Smooth muscle cell (in vitro differentiated cells): ENCODE results near the gene CYB561D2. TPM values are rescaled to one million over a fixed set of nuclear protein-coding genes. Genes with fewer than 3 reads are reported as not detected.

ENCODE experiments used
- DNase-seq: peaks from one replicate; lab custom pipeline; 2025; ENCODE audit not compliant: unreplicated experiment; lab: John Stamatoyannopoulos, UW
- H2AFZ ChIP-seq: fragments of 200-600 bp; sonication (generic); 2 replicates; pipeline ENCODE4 v1.6.0; 2016; ENCODE audit warnings: antibody characterized with exemption, low read depth, mild to moderate bottlenecking
- H3F3A ChIP-seq: fragments of 200-600 bp; sonication (generic); 2 replicates; pipeline ENCODE4 v1.6.0; 2017; ENCODE audit warnings: antibody characterized with exemption, low read depth
- H3K27ac ChIP-seq: fragments of 200-600 bp; sonication (generic); 2 replicates; pipeline ENCODE4 v1.5.1; 2016; ENCODE audit warnings: low read depth, mild to moderate bottlenecking
- H3K27me3 ChIP-seq: fragments of 200-600 bp; sonication (generic); 2 replicates; pipeline ENCODE4 v1.6.1; 2016; ENCODE audit warnings: low read depth, mild to moderate bottlenecking
- H3K36me3 ChIP-seq: fragments of 200-600 bp; sonication (generic); 2 replicates; pipeline ENCODE4 v1.5.1; 2016; ENCODE audit warnings: low read depth
- H3K4me1 ChIP-seq: fragments of 200-600 bp; sonication (generic); 2 replicates; pipeline ENCODE4 v1.5.1; 2016; ENCODE audit warnings: low read depth
- H3K4me2 ChIP-seq: fragments of 200-600 bp; sonication (generic); 2 replicates; pipeline ENCODE4 v1.6.0; 2016; ENCODE audit warnings: mild to moderate bottlenecking
- H3K4me3 ChIP-seq: fragments of 200-600 bp; sonication (generic); 2 replicates; pipeline ENCODE4 v1.5.1; 2016; ENCODE audit warnings: mild to moderate bottlenecking
- H3K79me2 ChIP-seq: fragments of 200-600 bp; sonication (generic); 2 replicates; pipeline ENCODE4 v1.6.0; 2016; ENCODE audit warnings: low read depth, mild to moderate bottlenecking
- H3K9ac ChIP-seq: fragments of 200-600 bp; sonication (generic); 2 replicates; pipeline ENCODE4 v1.6.0; 2016; ENCODE audit warnings: low read depth
- H3K9me3 ChIP-seq: fragments of 200-600 bp; sonication (generic); replicated peaks from 2 replicates; pipeline ENCODE4 v1.5.1; 2016; ENCODE audit warnings: low read depth
- H4K20me1 ChIP-seq: fragments of 200-600 bp; sonication (generic); 2 replicates; pipeline ENCODE4 v1.6.0; 2016; ENCODE audit warnings: low read depth
- WGBS: methylation state at CpG from one replicate; pipeline ENCODE4 v1.1.7; 2016; ENCODE audit warnings: low lambda C conversion rate; 5-methylcytosine and 5-hydroxymethylcytosine counted together
- polyA plus RNA-seq: library from polyadenylated mRNA; unstranded; fragments of >200 nt; fragmentation: Nextera tagmentation; extraction: Ambion mirVana; gene quantifications from 2 replicates; pipeline ENCODE4 v1.2.1, GENCODE V29; 2016
- total RNA-seq: library from RNA; depleted of rRNA; stranded (reverse); fragments of >200 nt; gene quantifications from 2 replicates; pipeline ENCODE4 v1.2.3, GENCODE V29; 2014
- TF ChIP-seq, protein P1 (sequence below): fragments of 200-600 bp; sonication (generic); IDR thresholded peaks from 2 replicates; pipeline ENCODE4 v1.5.1; 2017; ENCODE audit warnings: borderline replicate concordance, mild to moderate bottlenecking, antibody characterized with exemption; ENCODE audit not compliant: insufficient read depth, poor library complexity, severe bottlenecking

Gene CYB561D2
- total and polyA plus RNA-seq, 2 experiments from 2014 or later, result 21.6 to 22.6 TPM

DNA sequence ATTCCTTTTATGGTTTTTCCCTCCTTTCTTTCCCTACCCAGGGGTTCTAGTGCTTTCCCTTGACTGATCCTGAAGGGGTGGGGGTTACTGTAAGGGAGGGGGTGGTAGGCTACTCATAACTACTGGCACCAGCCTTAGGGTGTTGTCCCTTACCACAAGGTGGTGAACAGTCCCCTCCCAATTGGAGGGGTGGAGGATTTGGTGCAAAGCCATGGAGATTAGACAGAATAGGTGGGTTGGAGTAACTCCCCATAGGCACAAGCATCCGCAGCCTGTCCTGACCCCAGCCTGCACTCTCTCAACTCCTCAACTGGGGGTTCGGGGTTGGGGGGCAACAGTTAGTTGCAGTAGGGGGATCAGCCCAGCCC lies 25.6 kb upstream of the CYB561D2 start:
- no peak overlapping the region for H2AFZ ChIP-seq
- 93% methylated on average over 2 of the region's 2 CpGs for WGBS
- no peaks in the 10 kb centered on the region for H3K36me3 ChIP-seq
- no peak overlapping the region for H3K4me2 ChIP-seq
- no peaks in the 10 kb centered on the region for H3K27me3 ChIP-seq
- no peak overlapping the region for H3K4me3 ChIP-seq
- no peak overlapping the region for H3K9ac ChIP-seq
- TF ChIP-seq, protein P1, sequence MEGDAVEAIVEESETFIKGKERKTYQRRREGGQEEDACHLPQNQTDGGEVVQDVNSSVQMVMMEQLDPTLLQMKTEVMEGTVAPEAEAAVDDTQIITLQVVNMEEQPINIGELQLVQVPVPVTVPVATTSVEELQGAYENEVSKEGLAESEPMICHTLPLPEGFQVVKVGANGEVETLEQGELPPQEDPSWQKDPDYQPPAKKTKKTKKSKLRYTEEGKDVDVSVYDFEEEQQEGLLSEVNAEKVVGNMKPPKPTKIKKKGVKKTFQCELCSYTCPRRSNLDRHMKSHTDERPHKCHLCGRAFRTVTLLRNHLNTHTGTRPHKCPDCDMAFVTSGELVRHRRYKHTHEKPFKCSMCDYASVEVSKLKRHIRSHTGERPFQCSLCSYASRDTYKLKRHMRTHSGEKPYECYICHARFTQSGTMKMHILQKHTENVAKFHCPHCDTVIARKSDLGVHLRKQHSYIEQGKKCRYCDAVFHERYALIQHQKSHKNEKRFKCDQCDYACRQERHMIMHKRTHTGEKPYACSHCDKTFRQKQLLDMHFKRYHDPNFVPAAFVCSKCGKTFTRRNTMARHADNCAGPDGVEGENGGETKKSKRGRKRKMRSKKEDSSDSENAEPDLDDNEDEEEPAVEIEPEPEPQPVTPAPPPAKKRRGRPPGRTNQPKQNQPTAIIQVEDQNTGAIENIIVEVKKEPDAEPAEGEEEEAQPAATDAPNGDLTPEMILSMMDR, result no peak
- DNase-seq, result no peak
- H4K20me1 ChIP-seq, result no peaks in the 10 kb centered on the region
- H3F3A ChIP-seq, result peaks cover 12% of the 10 kb centered on the region
- no peak overlapping the region for H3K27ac ChIP-seq
- H3K4me1 ChIP-seq, result peaks cover 23% of the 10 kb centered on the region
- H3K9me3 ChIP-seq, result no peaks in the 10 kb centered on the region
- H3K79me2 ChIP-seq, result peaks cover 22% of the 10 kb centered on the region

DNA sequence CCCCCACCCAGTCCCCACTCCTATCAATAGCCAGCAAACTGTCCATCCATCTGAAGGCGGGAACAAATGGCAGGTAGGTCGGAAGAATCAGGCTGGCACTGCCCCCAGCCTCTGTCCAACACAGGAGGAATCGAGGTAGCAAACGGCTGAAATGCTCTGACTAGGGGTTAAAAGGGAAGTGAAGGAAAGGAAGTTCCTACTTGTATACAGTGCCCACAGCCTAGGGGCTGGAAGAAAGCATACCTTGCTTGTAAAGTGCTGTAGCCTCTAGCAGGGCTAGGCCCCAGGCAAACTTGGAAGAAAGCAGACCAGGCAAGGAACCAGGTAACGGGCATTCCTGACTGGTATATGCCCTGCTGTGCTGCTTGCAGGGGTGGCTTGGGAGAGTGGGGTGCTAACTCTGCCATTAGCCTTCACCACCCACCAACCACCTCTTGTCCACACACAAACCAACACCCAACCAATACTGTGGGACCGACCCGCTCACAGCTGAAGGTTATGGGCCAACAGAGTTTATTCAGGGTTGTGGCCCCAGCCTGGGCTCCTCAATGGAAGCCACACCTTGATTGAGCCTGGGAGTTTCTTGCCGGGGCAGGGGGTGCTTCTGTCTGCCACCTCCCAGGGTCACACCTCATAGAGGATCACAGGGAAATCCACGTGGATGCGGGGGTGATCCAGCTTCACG lies 25.0 kb upstream of the CYB561D2 start:
- Histone ChIP-seq H3K4me3 (no peak overlapping the region), H2AFZ (no peak overlapping the region), H3K4me1 (peaks cover 19% of the 10 kb centered on the region), H4K20me1 (no peaks in the 10 kb centered on the region), H3K9ac (no peak overlapping the region), H3K27me3 (no peaks in the 10 kb centered on the region), H3K36me3 (no peaks in the 10 kb centered on the region), H3K27ac (no peak overlapping the region), H3F3A (peaks cover 12% of the 10 kb centered on the region), H3K79me2 (peaks cover 17% of the 10 kb centered on the region), H3K4me2 (no peak overlapping the region), H3K9me3 (no peaks in the 10 kb centered on the region)
- TF ChIP-seq, protein P1, result no peak
- 96% methylated on average over 11 of the region's 11 CpGs for WGBS
- DNase-seq, result no peak

DNA sequence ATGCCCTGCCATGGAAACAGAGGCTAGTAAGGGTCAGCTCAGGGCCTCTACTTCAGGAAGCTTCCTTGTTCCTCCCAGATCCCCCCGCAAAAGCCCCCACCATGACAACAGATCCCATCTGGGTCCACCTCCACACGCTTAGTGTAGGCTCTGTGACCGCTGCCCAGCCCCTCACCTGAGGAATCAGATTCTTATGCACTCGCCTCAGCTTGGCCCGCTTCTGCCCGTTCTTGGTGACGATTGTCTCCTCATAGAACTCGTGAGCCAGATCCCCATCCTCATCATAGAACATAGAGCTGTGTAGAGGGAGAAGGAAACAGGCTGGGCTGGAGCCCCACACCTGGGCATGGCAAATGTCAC lies 24.5 kb upstream of the CYB561D2 start:
- no peaks in the 10 kb centered on the region for H4K20me1 ChIP-seq
- 96% methylated on average over 8 of the region's 8 CpGs for WGBS

More for the DNA sequence above, 24.5 kb upstream of the CYB561D2 start:
- DNase-seq, result no peak
- no peaks in the 10 kb centered on the region for H3K36me3 ChIP-seq
- H3K79me2 ChIP-seq, result peaks cover 21% of the 10 kb centered on the region
- no peaks in the 10 kb centered on the region for H3K27me3 ChIP-seq
- H3K27ac ChIP-seq, result no peak overlapping the region
- TF ChIP-seq, protein P1, result no peak
- H3K9me3 ChIP-seq, result no peaks in the 10 kb centered on the region
- no peak overlapping the region for H3K4me2 ChIP-seq
- H3K9ac ChIP-seq, result no peak overlapping the region
- H3K4me1 ChIP-seq, result peaks cover 19% of the 10 kb centered on the region
- H3K4me3 ChIP-seq, result no peak overlapping the region
- H3F3A ChIP-seq, result peaks cover 16% of the 10 kb centered on the region
- no peak overlapping the region for H2AFZ ChIP-seq
